Measurements from ENCODE around the gene WFIKKN2.
"Not testable (repeated sequence)": the region's sequence is repeated elsewhere in the genome, so short reads cannot be mapped to it uniquely, and the experiment has no call there.

The WFIKKN2 gene

GRCh38 chr17:50877042-50877441 is 41.7 kb downstream of the WFIKKN2 start:
- not testable (repeated sequence) for DNase-seq (ENCODE audit: low read depth)

GRCh38 chr17:50877838-50878237 is 42.5 kb downstream of the WFIKKN2 start:
- DNase-seq (ENCODE audit: low read depth), result no peak

GRCh38 chr17:50879086-50879485 is 43.7 kb downstream of the WFIKKN2 start:
- no peak for DNase-seq (ENCODE audit: low read depth)

GRCh38 chr17:50881182-50881581 is 45.8 kb downstream of the WFIKKN2 start:
- no peak for DNase-seq (ENCODE audit: low read depth)

GRCh38 chr17:50882851-50883250 is 47.5 kb downstream of the WFIKKN2 start:
- DNase-seq (ENCODE audit: low read depth), result no peak

- no peak for DNase-seq (ENCODE audit: low read depth)
Measured at GRCh38 chr17:50883850-50884438, 48.6 kb downstream of the WFIKKN2 start.

GRCh38 chr17:50884439-50885311 is 49.3 kb downstream of the WFIKKN2 start:
- no peak for DNase-seq (ENCODE audit: low read depth)

- DNase-seq (ENCODE audit: low read depth), result no peak
Measured at GRCh38 chr17:50887705-50888245, 52.4 kb downstream of the WFIKKN2 start.

GRCh38 chr17:50889528-50890118 is 54.2 kb downstream of the WFIKKN2 start:
- DNase-seq (ENCODE audit: low read depth), result no peak

GRCh38 chr17:50890675-50891516 is 55.5 kb downstream of the WFIKKN2 start:
- no peak for DNase-seq (ENCODE audit: low read depth)

- DNase-seq (ENCODE audit: low read depth), result no peak
Measured at GRCh38 chr17:50891577-50891989, 56.2 kb downstream of the WFIKKN2 start.

Measured in activated T-cell treated with anti-CD3 and anti-CD28 coated beads for 1 hour (primary cell).